ENCODE measurements around the gene MICALL2.

DNA sequence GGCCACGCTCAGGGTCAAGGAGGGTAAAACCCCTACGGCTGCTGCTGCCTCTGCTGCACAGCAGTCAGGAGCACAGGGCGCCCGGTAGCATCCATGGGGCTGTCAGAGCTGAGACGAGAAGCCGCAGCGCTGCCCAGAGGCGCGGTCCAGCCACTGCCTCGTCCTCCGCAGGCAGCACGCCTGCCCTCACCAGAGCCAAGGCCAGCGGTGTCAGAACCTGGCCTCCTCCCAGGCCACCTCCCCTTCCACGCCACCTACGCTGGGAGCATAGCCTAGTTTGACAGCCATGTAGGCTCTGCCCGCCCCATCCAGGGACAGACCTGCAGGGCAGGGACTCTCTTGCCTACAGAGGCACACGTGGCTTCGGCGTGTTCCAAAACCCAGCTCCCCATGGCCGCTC, 28.7 kb upstream of the MICALL2 start:
- TF ChIP-seq ZNF211 (tag by site-specific recombination; IDR thresholded peaks at IDR 0.05; ENCODE audit: low read depth) (no peak), SP2 (tag by site-specific recombination; IDR thresholded peaks at IDR 0.05) (no peak), KLF10 (tag by site-specific recombination; IDR thresholded peaks at IDR 0.05) (no peak), ZNF596 (tag by site-specific recombination; IDR thresholded peaks at IDR 0.05) (no peak), ZNF548 (tag by site-specific recombination; IDR thresholded peaks at IDR 0.05) (no peak)
- TF ChIP-seq, protein P1, sequence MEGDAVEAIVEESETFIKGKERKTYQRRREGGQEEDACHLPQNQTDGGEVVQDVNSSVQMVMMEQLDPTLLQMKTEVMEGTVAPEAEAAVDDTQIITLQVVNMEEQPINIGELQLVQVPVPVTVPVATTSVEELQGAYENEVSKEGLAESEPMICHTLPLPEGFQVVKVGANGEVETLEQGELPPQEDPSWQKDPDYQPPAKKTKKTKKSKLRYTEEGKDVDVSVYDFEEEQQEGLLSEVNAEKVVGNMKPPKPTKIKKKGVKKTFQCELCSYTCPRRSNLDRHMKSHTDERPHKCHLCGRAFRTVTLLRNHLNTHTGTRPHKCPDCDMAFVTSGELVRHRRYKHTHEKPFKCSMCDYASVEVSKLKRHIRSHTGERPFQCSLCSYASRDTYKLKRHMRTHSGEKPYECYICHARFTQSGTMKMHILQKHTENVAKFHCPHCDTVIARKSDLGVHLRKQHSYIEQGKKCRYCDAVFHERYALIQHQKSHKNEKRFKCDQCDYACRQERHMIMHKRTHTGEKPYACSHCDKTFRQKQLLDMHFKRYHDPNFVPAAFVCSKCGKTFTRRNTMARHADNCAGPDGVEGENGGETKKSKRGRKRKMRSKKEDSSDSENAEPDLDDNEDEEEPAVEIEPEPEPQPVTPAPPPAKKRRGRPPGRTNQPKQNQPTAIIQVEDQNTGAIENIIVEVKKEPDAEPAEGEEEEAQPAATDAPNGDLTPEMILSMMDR (tag by site-specific recombination; IDR thresholded peaks at IDR 0.05), result no peak

Data from HEK293 (cell line).